SH-SY5Y (cell line): ENCODE data around the gene MUC6.

Experiments used
- GATA2 ChIP-seq: IDR thresholded peaks from 2 replicates; pipeline ENCODE4 v1.6.1; 2011; ENCODE audit warnings: mild to moderate bottlenecking, low read depth, low read length
- GATA3 ChIP-seq: IDR thresholded peaks from 2 replicates; pipeline ENCODE4 v1.6.1; 2011; ENCODE audit warnings: low read depth, mild to moderate bottlenecking, low read length, moderate library complexity

GRCh38 chr11:1012740-1013630, 23.5 kb downstream of the MUC6 start:
- TF ChIP-seq GATA3 = no peak
- no peak for TF ChIP-seq GATA2
